ENCODE measurements around the gene CYTIP. TPM values are rescaled to one million over a fixed set of nuclear protein-coding genes. Genes with fewer than 3 reads are reported as not detected.

The CYTIP gene
- total and polyA plus RNA-seq, 4 donors: 1.6 to 5.5 (median 2.1) TPM

- no peak for TF ChIP-seq EGR1 (IDR thresholded peaks at IDR 0.05; ENCODE audit: low read depth in 2 of 2)
- no peak for TF ChIP-seq RAD21 (IDR thresholded peaks at IDR 0.05)
- TF ChIP-seq SP1 (IDR thresholded peaks at IDR 0.05): no peak
- no peak for TF ChIP-seq FOXA1 (IDR thresholded peaks at IDR 0.05)
Measured at GRCh38 chr2:157424374-157424773, 19.5 kb downstream of the CYTIP start (continued).

DNA sequence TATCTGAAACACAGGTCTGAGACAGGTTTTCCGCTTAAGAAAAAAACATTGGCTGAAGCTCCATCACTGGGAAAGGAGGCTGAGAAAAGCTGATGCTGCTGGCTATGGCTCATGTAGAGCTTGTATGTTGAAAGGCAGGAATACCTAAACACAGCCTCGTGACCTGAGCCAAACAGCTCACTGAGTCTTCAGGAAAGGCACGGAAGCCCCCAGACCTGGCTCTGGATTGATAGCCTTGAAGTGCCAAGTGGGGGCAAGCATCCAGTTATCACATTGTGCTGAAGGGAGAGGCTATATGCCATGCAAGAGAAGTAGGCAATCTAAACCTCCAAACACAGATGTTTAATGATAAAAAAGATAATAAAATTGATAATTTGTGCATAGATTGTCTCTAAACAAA is 21.9 kb downstream of the CYTIP start:
- TF ChIP-seq EGR1 (IDR thresholded peaks at IDR 0.05; ENCODE audit: low read depth in 2 of 2) (no peak), RAD21 (IDR thresholded peaks at IDR 0.05) (no peak), HNF4G (IDR thresholded peaks at IDR 0.05) (no peak), HNF4A (conservative IDR thresholded peaks at IDR 0.05) (no peak), FOXA2 (IDR thresholded peaks at IDR 0.05) (no peak), NR2F2 (IDR thresholded peaks at IDR 0.05) (no peak), TAF1 (conservative IDR thresholded peaks at IDR 0.05) (no peak)
- TF ChIP-seq, protein P1, sequence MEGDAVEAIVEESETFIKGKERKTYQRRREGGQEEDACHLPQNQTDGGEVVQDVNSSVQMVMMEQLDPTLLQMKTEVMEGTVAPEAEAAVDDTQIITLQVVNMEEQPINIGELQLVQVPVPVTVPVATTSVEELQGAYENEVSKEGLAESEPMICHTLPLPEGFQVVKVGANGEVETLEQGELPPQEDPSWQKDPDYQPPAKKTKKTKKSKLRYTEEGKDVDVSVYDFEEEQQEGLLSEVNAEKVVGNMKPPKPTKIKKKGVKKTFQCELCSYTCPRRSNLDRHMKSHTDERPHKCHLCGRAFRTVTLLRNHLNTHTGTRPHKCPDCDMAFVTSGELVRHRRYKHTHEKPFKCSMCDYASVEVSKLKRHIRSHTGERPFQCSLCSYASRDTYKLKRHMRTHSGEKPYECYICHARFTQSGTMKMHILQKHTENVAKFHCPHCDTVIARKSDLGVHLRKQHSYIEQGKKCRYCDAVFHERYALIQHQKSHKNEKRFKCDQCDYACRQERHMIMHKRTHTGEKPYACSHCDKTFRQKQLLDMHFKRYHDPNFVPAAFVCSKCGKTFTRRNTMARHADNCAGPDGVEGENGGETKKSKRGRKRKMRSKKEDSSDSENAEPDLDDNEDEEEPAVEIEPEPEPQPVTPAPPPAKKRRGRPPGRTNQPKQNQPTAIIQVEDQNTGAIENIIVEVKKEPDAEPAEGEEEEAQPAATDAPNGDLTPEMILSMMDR (IDR thresholded peaks at IDR 0.05; ENCODE audit: low read depth, low read length, missing input control): no peak
- Histone ChIP-seq H3K9ac (ENCODE audit: low read depth in 1 of 2, low read length in 2 of 2) (no peak overlapping the region), H3K9me3 (ENCODE audit: control insufficient read depth in 4 of 4, low read length in 3 of 4) (peaks cover 0 to 8% (median 4%) of the 10 kb centered on the region in 4 donors), H3K4me1 (ENCODE audit: control insufficient read depth in 4 of 4, insufficient read depth in 4 of 4, low read length in 3 of 4) (no peaks in the 10 kb centered on the region), H3K27me3 (ENCODE audit: control insufficient read depth in 4 of 4, insufficient read depth in 4 of 4, low read length in 3 of 4) (no peaks in the 10 kb centered on the region), H3K4me3 (ENCODE audit: low read depth in 1 of 3, low read length in 3 of 3) (no peak overlapping the region), H3K27ac (ENCODE audit: low read depth in 1 of 2, low read length in 2 of 2) (peak overlapping the region in 1 of 2 donors; percentile 55), H3K36me3 (ENCODE audit: control insufficient read depth in 4 of 4, insufficient read depth in 3 of 4, low read depth in 1 of 4, low read length in 3 of 4) (no peaks in the 10 kb centered on the region)
- DNase-seq (ENCODE audit: low spot score): no peak
- WGBS: 94% methylated on average over 3 of the region's 3 CpGs

DNA sequence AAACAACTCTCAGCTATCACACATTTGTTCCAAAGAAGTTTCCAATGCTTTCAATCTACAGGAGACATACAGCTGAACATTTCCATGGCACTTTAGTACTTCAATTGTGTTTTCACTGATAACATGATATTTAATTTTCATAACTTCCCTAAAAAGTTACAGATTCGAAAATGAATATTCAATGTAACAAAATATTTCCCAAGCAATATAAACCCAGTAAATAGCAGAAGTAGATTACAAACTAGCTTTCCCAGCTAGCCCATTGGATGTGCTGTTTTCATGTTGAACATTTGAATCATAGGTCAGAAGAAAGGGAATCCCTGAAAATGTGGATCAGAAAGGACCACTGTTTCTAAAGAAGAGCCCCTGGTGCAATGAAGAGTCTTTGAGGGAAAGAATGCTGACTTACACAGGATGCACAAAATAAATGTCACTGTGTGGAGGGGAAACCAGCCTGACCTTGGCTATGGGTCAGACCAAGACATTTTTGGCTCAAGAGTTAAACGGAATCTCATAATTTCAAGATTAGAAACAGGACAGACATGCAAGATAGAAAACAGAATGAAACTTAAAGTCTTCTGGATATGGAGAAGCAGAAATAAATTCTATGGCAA is 22.5 kb downstream of the CYTIP start:
- 53% methylated on average over 2 of the region's 2 CpGs for WGBS
- H3K9ac ChIP-seq (ENCODE audit: low read depth in 1 of 2, low read length in 2 of 2): no peak overlapping the region
- H3K27ac ChIP-seq (ENCODE audit: low read depth in 1 of 2, low read length in 2 of 2): peak overlapping the region in 1 of 2 donors; percentile 55
- no peaks in the 10 kb centered on the region for H3K27me3 ChIP-seq (ENCODE audit: control insufficient read depth in 4 of 4, insufficient read depth in 4 of 4, low read length in 3 of 4)
- TF ChIP-seq SP1 (IDR thresholded peaks at IDR 0.05) (no peak), FOXA2 (IDR thresholded peaks at IDR 0.05) (no peak), TAF1 (conservative IDR thresholded peaks at IDR 0.05) (no peak), ATF3 (IDR thresholded peaks at IDR 0.05) (no peak), EGR1 (IDR thresholded peaks at IDR 0.05; ENCODE audit: low read depth in 2 of 2) (no peak)
- H3K36me3 ChIP-seq (ENCODE audit: control insufficient read depth in 4 of 4, insufficient read depth in 3 of 4, low read depth in 1 of 4, low read length in 3 of 4): no peaks in the 10 kb centered on the region
- DNase-seq (ENCODE audit: low spot score): no peak
- H3K4me3 ChIP-seq (ENCODE audit: low read depth in 1 of 3, low read length in 3 of 3): no peak overlapping the region
- H3K9me3 ChIP-seq (ENCODE audit: control insufficient read depth in 4 of 4, low read length in 3 of 4): peaks cover 0 to 3% (median 2%) of the 10 kb centered on the region in 4 donors
- H3K4me1 ChIP-seq (ENCODE audit: control insufficient read depth in 4 of 4, insufficient read depth in 4 of 4, low read length in 3 of 4): no peaks in the 10 kb centered on the region

DNA sequence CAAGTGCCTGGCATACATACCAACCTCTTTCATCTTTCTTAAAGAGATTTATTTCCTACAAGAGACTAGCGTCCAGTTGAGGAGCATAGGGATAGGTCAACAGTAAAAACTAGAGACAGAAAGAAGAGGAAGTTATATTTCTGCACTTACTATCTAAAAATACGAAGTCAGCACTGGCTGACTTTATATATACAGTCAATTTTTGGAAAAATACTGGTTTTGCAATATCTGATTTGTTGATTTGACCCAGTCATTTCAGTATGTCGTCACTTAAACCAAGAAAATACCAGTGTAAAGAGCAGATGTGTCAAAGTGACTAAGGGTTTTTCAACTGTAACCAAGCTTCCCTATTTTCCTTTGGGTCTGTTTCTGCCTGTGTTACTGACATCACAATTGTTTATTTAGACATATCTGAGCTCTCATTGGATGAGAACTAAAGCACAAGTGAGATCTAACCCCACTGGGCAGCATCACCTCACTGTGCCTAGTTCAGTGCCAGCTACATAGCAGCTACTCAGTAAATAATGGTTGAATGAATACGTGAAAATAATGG is 23.0 kb downstream of the CYTIP start:
- Histone ChIP-seq H3K27ac (ENCODE audit: low read depth in 1 of 2, low read length in 2 of 2) (peak overlapping the region in 1 of 2 donors; percentile 11), H3K4me3 (ENCODE audit: low read depth in 1 of 3, low read length in 3 of 3) (no peak overlapping the region), H3K9me3 (ENCODE audit: control insufficient read depth in 4 of 4, low read length in 3 of 4) (no peaks in the 10 kb centered on the region), H3K27me3 (ENCODE audit: control insufficient read depth in 4 of 4, insufficient read depth in 4 of 4, low read length in 3 of 4) (no peaks in the 10 kb centered on the region), H3K36me3 (ENCODE audit: control insufficient read depth in 4 of 4, insufficient read depth in 3 of 4, low read depth in 1 of 4, low read length in 3 of 4) (no peaks in the 10 kb centered on the region), H3K4me1 (ENCODE audit: control insufficient read depth in 4 of 4, insufficient read depth in 4 of 4, low read length in 3 of 4) (no peaks in the 10 kb centered on the region), H3K9ac (ENCODE audit: low read depth in 1 of 2, low read length in 2 of 2) (no peak overlapping the region)
- DNase-seq (ENCODE audit: low spot score): no peak
- TF ChIP-seq SP1 (IDR thresholded peaks at IDR 0.05) (peak; percentile 10), RXRA (IDR thresholded peaks at IDR 0.05) (no peak)
- 54% methylated on average over 4 of the region's 4 CpGs for WGBS

All from liver (tissue), 9 donors.